Neutrophil (primary cell): ENCODE results near the gene WDFY3.

Experiments used
- H3K27ac ChIP-seq: fragments of 200-600 bp; sonication (generic); 2 replicates; pipeline ENCODE4 v1.5.1; 2016; ENCODE audit warnings: mild to moderate bottlenecking, moderate library complexity
- H3K27me3 ChIP-seq: fragments of 200-600 bp; sonication (generic); 2 replicates; pipeline ENCODE4 v1.6.0; 2016; ENCODE audit warnings: mild to moderate bottlenecking
- H3K36me3 ChIP-seq: fragments of 200-600 bp; sonication (generic); 2 replicates; pipeline ENCODE4 v1.5.1; 2017
- H3K4me1 ChIP-seq, 2 experiments: fragments of 200-600 bp in 1 of 2; sonication (generic) in 1 of 2; 1 replicate in 1 of 2; 2 replicates in 1 of 2; pipeline versions ENCODE4 v1.5.1 to v1.6.1; 2013 to 2016; ENCODE audit warnings: low read depth in 1 of 2, low read length in 1 of 2, mild to moderate bottlenecking in 1 of 2, moderate library complexity in 1 of 2; ENCODE audit not compliant: control insufficient read depth in 1 of 2, insufficient read depth in 1 of 2
- H3K4me3 ChIP-seq, 2 experiments: fragments of 200-600 bp in 1 of 2; sonication (generic) in 1 of 2; 1 replicate in 1 of 2; 2 replicates in 1 of 2; pipeline ENCODE4 v1.5.1; 2013 to 2016; ENCODE audit warnings: low read depth in 1 of 2, low read length in 1 of 2, mild to moderate bottlenecking in 1 of 2, moderate library complexity in 1 of 2
- H3K9me3 ChIP-seq: fragments of 200-600 bp; sonication (generic); 2 replicates; pipeline ENCODE4 v1.5.1; 2016
- TF ChIP-seq, protein P1 (sequence below): fragments of 200-600 bp; sonication (generic); IDR thresholded peaks from 2 replicates; pipeline ENCODE4 v1.5.1; 2016; ENCODE audit warnings: antibody characterized with exemption

Gene WDFY3

DNA sequence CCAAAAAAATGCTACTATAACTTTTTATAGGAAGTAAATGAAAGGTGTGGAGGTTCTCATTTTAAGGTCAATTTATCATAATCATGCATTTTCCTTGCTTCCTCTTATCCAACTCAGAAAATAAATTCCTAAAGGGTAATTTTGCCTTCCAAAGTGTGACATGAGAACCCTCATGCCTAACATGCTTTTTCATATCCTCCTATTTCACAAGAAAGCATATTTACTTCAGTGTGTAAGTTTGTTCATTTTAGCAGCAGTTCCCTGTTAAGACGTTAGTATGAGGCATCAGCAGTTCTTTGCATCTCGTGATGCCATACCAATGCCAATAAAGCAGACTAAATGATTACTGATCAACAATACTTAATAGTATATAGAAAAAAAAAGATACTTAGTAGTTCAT, 18.4 kb downstream of the WDFY3 start:
- Histone ChIP-seq H3K9me3 (no peaks in the 10 kb centered on the region), H3K4me1 (peaks cover 45% of the 10 kb centered on the region in 2 experiments), H3K27me3 (no peaks in the 10 kb centered on the region), H3K4me3 (no peak overlapping the region), H3K36me3 (no peaks in the 10 kb centered on the region), H3K27ac (peak overlapping the region; percentile 48)
- TF ChIP-seq, protein P1, sequence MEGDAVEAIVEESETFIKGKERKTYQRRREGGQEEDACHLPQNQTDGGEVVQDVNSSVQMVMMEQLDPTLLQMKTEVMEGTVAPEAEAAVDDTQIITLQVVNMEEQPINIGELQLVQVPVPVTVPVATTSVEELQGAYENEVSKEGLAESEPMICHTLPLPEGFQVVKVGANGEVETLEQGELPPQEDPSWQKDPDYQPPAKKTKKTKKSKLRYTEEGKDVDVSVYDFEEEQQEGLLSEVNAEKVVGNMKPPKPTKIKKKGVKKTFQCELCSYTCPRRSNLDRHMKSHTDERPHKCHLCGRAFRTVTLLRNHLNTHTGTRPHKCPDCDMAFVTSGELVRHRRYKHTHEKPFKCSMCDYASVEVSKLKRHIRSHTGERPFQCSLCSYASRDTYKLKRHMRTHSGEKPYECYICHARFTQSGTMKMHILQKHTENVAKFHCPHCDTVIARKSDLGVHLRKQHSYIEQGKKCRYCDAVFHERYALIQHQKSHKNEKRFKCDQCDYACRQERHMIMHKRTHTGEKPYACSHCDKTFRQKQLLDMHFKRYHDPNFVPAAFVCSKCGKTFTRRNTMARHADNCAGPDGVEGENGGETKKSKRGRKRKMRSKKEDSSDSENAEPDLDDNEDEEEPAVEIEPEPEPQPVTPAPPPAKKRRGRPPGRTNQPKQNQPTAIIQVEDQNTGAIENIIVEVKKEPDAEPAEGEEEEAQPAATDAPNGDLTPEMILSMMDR = no peak

DNA sequence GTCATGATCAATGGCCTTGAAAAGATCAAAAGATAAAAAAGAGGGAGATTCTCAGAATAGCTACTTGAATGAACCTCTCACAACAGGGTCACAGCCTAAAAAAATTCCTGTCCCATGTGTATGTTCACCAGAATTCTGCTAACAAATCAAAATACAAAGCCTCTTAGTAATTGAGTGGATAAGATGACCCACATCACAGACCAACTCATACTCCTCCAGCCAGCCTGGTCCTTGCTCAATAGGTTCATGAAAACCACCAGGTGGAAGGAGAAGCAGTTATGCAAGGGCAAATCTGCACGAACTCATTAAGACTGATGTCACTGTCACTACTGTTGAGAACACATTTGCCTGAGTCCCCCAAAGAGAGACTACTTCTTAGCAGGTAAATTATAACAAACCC, 21.5 kb downstream of the WDFY3 start:
- Histone ChIP-seq H3K27me3 (no peaks in the 10 kb centered on the region), H3K27ac (peak overlapping the region; percentile 72), H3K9me3 (no peaks in the 10 kb centered on the region), H3K4me3 (peak overlapping the region in 1 of 2 experiments; percentile 18), H3K36me3 (no peaks in the 10 kb centered on the region), H3K4me1 (peaks cover 45% of the 10 kb centered on the region in 2 experiments)
- TF ChIP-seq, protein P1 = no peak

DNA sequence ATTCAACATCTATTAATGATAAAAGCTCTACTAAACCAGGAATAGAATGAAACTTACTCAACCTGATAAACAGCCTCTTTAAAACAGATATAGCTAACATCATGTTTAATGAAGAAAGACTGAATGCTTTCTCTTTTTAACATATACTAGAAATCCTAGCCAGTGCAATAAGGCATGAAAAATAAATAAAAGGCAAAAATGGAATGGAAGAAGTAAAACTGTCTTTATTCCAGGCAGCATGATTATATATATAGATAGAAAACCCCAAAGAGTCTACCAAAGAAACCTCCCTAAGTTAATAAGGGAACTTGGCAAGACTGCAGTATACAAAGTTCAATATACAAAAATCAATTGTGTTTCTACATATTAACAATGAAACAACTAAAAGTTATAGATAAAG, 25.5 kb downstream of the WDFY3 start:
- TF ChIP-seq, protein P1 = no peak
- no peak overlapping the region for H3K27ac ChIP-seq
- no peak overlapping the region for H3K4me3 ChIP-seq
- H3K9me3 ChIP-seq = no peaks in the 10 kb centered on the region
- H3K4me1 ChIP-seq = peaks cover 24 to 25% of the 10 kb centered on the region in 2 experiments
- no peaks in the 10 kb centered on the region for H3K36me3 ChIP-seq
- H3K27me3 ChIP-seq = no peaks in the 10 kb centered on the region

DNA sequence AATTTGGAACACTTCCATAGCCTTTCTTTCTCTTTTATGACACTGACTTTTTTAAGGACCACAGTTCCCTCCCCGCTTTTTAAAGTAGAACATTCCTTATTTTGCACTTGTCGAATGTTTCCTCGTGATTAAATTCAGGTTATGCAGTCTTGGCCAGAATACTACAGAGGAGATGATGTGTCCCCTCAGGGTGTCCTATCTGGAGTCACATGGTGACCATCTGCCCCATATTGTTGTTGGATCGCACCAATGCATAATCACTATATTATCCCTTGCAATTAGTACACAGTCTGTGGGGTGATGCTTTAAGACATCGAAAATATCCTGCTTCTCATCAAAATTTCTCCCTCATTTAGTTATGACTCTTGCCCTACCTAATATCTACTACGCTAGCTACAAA, 27.4 kb downstream of the WDFY3 start:
- TF ChIP-seq, protein P1 = no peak
- H3K4me3 ChIP-seq = no peak overlapping the region
- H3K27me3 ChIP-seq = no peaks in the 10 kb centered on the region
- no peaks in the 10 kb centered on the region for H3K36me3 ChIP-seq
- peaks cover 6 to 7% of the 10 kb centered on the region in 2 experiments for H3K4me1 ChIP-seq
- H3K27ac ChIP-seq = no peak overlapping the region
- H3K9me3 ChIP-seq = no peaks in the 10 kb centered on the region

DNA sequence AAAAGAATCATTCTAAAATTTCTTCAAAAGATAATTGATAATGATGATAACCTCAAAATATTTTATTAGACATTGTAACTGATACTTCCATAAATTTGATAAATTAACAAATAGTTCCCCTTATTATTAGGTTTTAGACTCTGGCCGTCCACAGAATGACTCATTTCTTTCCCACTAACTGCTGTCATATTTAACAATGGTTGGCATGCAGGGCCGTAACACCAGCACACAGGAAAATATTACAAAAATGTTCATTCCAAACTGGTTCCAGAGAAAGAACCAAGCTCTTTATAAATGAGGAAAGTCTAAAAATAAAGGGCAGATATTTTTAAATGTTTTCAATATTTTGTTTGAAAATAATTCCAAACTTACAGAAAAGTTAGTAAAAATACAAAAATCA, 28.2 kb downstream of the WDFY3 start:
- H3K4me1 ChIP-seq = no peaks in the 10 kb centered on the region
- TF ChIP-seq, protein P1 = no peak
- H3K4me3 ChIP-seq = no peak overlapping the region
- H3K9me3 ChIP-seq = no peaks in the 10 kb centered on the region
- no peaks in the 10 kb centered on the region for H3K27me3 ChIP-seq
- no peaks in the 10 kb centered on the region for H3K36me3 ChIP-seq
- no peak overlapping the region for H3K27ac ChIP-seq
